Stimulated activated CD4-positive, alpha-beta T cell treated with anti-CD3 and anti-CD28 coated beads, Interleukin-1b, Interleukin-23, amount 100 ng/mL, for 4 hours (primary cell): ENCODE results near the gene ZRSR2.
"Not testable (repeated sequence)": the region's sequence is repeated elsewhere in the genome, so short reads cannot be mapped to it uniquely, and the experiment has no call there.

Experiments
- DNase-seq, 2 donors: peaks; one replicate each; pipeline ENCODE4 v3.0.0-alpha.2; 2020; ENCODE audit warnings: low read depth in 2 of 2

ZRSR2 gene

GRCh38 chrX:15789979-15790768 is at the start of gene ZRSR2:
TSS of gene ZRSR2 (plus strand) at chrX:15790484. CDS start at chrX:15790496, 12 bp downstream.
- DNase-seq, result peak; percentile 74 to 85

- DNase-seq, result no peak
Observed at GRCh38 chrX:15744181-15744867, 46.0 kb upstream of the ZRSR2 start.

- no peak for DNase-seq
Observed at GRCh38 chrX:15745179-15745578, 45.1 kb upstream of the ZRSR2 start.

GRCh38 chrX:15746651-15747050 is 43.6 kb upstream of the ZRSR2 start:
- DNase-seq, result not testable (repeated sequence)

- no peak for DNase-seq
Observed at GRCh38 chrX:15747626-15748173, 42.6 kb upstream of the ZRSR2 start.

GRCh38 chrX:15748841-15749240 is 41.4 kb upstream of the ZRSR2 start:
- DNase-seq, result no peak

GRCh38 chrX:15749642-15750610 is 40.4 kb upstream of the ZRSR2 start:
- DNase-seq, result no peak

- no peak for DNase-seq
Observed at GRCh38 chrX:15750611-15751154, 39.6 kb upstream of the ZRSR2 start.

GRCh38 chrX:15751155-15751819 is 39.0 kb upstream of the ZRSR2 start:
- DNase-seq, result no peak

GRCh38 chrX:15755091-15755490 is 35.2 kb upstream of the ZRSR2 start:
- no peak for DNase-seq

- DNase-seq, result no peak
Observed at GRCh38 chrX:15758140-15758539, 32.1 kb upstream of the ZRSR2 start.

GRCh38 chrX:15759886-15760285 is 30.4 kb upstream of the ZRSR2 start:
- DNase-seq, result not testable (repeated sequence)

- DNase-seq, result no peak
Observed at GRCh38 chrX:15761564-15762191, 28.6 kb upstream of the ZRSR2 start.

- DNase-seq, result no peak
Observed at GRCh38 chrX:15769300-15769954, 20.9 kb upstream of the ZRSR2 start.

GRCh38 chrX:15781961-15782699 is 8.2 kb upstream of the ZRSR2 start:
- DNase-seq, result no peak

- DNase-seq, result no peak
Observed at GRCh38 chrX:15785176-15785750, 5.0 kb upstream of the ZRSR2 start.

- no peak for DNase-seq
Observed at GRCh38 chrX:15786915-15787314, 3.4 kb upstream of the ZRSR2 start.

GRCh38 chrX:15790769-15791290 is 546 bp downstream of the ZRSR2 start:
- no peak for DNase-seq

GRCh38 chrX:15797707-15798106 is 7.4 kb downstream of the ZRSR2 start:
- DNase-seq, result no peak
